HFF-Myc (cell line): ENCODE data around the gene HOXA1.

Source experiments
- DNase-seq: peaks from one replicate; pipeline ENCODE4 v3.0.0-alpha.2; 2011; ENCODE audit warnings: low read depth; ENCODE audit errors: extremely low read depth
- H3K4me3 ChIP-seq: replicated peaks from 2 replicates; pipeline ENCODE4 v1.5.1; 2011; ENCODE audit warnings: low read depth, mild to moderate bottlenecking, control low read depth, low read length
- CTCF ChIP-seq: IDR thresholded peaks from 2 replicates; pipeline ENCODE4 v1.5.1; 2012; ENCODE audit warnings: mild to moderate bottlenecking, low read depth, low read length, control low read depth; ENCODE audit errors: missing control alignments

HOXA1 gene

GRCh38 chr7:27126596-27127327 is 31.0 kb upstream of the HOXA1 start:
- TF ChIP-seq CTCF: no peak
- DNase-seq: no peak
- H3K4me3 ChIP-seq: no peak overlapping the region

- no peak for TF ChIP-seq CTCF
- no peak for DNase-seq
- H3K4me3 ChIP-seq: no peak overlapping the region
These were observed 30.2 kb upstream of the HOXA1 start for GRCh38 chr7:27125986-27126394.

GRCh38 chr7:27124902-27125689 is 29.3 kb upstream of the HOXA1 start:
- H3K4me3 ChIP-seq: no peak overlapping the region
- TF ChIP-seq CTCF: no peak
- no peak for DNase-seq

DNA sequence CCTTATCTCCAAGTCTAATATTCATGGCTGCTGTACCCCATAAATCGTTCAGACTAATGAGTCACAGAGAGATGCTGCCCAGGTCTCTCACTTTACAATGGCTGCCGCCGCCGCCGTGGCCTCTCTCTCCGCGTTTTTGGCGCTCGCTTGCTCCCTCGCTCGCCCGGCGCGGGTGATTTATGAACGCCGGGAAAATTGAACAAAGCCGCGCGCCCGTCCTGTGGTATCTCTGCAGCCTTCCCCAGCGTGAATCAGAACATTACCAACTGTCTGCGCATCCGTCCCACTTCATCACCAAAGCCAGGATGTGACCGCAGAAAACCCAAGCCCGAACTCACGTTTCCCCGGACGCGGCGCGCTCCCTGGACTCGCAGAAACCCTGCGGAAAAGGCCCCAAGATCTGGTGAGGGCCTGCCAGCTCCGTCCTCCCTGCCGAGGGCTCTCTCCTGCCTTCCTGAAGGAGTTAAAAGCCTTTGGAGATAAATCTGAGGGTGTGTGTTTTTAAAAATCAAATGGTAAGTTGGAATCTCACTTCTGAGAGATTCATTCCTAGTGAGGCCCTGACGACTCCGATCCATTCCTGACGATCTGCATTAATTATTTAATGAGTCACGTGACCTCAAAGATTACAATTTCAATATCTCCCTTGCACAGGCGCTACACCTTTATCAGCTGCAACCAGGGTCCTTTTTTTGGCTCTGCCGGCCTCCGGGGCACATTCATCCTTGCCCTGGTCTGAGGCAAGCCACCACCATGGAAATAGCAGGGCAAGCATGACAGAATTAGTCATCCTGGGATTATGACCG is 28.5 kb upstream of the HOXA1 start:
- DNase-seq: no peak
- no peak for TF ChIP-seq CTCF
- H3K4me3 ChIP-seq: no peak overlapping the region

- TF ChIP-seq CTCF: no peak
- DNase-seq: no peak
- no peak overlapping the region for H3K4me3 ChIP-seq
These were observed 27.8 kb upstream of the HOXA1 start for GRCh38 chr7:27123477-27124053.

GRCh38 chr7:27123007-27123476 is 27.2 kb upstream of the HOXA1 start:
- DNase-seq: no peak
- TF ChIP-seq CTCF: no peak
- no peak overlapping the region for H3K4me3 ChIP-seq
